ENCODE data around the gene PSORS1C1. TPM values are rescaled to one million over a fixed set of nuclear protein-coding genes. Genes with fewer than 3 reads are reported as not detected.
"Not testable (repeated sequence)": the region's sequence is repeated elsewhere in the genome, so short reads cannot be mapped to it uniquely, and the experiment has no call there.

The PSORS1C1 gene
- total RNA-seq, 1 donor from 2014 or later, result 1.2 TPM

DNA sequence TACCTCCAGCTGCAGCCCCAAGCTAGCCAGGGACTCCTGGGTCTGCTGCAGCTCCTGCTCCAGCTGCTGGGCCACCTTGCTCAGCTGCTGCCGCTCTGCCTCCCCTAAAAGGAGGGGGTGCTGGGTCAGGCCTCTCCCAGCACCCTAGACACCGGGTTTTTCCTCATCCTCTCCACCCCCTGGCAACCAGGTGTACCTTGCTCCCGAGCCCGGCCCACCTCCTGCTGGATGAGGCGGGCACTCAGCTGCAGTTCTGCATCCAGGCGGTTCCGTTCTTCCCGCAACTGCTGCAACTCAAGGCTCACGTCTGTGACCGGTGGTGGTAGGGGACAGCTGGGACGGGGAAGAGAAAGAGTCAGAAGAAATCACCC, 30.4 kb downstream of the PSORS1C1 start:
- no peak for ATAC-seq (ENCODE audit: poor library complexity)
- no peak for DNase-seq
- intact Hi-C loops (cut with DNase I), result no loop called here

DNA sequence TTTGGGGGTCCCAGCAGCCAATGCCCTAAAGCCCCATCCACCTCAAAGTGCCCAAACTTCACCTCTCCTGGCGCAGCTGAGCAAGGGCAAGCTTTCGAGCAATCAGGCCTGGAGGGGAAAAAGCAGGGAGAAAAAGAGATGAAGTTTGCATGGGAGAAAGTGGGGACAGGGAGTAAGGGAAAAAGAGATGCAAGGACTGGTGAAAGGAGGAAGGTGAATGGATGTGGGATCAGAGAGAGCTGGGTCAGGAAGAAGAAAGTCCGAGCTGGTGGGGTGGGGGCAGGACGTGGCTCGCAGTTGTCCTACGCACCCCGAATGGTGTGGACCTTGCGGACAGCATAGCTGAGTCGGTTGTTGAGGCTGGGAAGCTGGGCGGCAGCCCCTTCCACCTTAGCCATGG, 30.8 kb downstream of the PSORS1C1 start:
- ATAC-seq (ENCODE audit: poor library complexity) (no peak), DNase-seq (no peak)
- intact Hi-C loops (cut with DNase I), result no loop called here

DNA sequence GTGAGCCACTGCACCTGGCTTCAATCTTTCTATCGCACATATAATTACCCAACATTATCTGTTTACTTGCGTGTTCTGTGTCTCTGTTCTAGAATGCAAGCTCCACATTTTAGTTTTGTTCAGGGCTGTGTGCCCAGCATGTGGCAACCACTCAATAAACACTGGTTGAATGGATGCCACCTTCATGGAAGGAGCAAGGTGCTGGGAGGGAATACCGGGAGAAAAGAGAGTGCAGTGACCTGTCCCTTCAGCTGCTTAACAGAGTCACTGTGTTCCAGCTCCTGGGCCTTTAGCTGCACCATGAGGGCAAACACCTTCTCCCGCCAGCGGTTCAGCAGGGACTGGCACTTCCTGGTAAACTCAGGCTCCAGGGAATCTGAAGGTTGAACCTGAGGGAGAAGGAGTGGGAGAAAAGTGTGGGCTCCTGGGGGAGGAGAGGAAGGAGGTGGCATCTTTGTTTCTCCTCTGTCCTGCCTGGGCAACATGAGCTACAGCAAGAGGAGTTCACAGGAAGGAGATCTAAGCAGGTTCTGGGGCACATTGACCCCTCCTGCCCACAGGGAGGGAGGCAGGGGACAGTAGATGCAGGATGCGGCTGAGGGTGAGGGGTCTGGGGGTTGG, 35.3 kb downstream of the PSORS1C1 start:
- no peak for DNase-seq
- intact Hi-C loops (cut with DNase I), result no loop called here
- ATAC-seq (ENCODE audit: poor library complexity), result no peak

DNA sequence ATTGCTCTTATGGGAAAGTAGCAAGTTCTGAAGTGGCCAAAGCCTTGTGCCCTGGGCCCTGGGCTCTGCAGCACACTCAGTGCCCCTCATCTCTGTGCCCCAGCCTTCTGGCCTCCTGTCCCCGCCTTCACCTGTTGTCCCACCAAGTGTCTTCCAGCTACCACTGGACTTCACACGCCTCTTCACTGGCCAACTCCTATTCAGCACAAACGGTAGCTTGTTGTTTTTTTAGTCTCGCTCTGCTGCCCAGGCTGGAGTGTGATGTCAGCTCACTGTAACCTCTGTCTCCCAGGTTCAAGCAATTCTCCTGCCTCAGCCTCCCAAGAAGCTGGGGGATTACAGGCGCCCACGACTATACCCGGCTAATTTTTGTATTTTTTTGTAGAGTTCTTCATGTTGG, 38.2 kb downstream of the PSORS1C1 start:
- intact Hi-C loops (cut with DNase I), result no loop called here
- ATAC-seq (ENCODE audit: poor library complexity), result no peak
- DNase-seq, result no peak

DNA sequence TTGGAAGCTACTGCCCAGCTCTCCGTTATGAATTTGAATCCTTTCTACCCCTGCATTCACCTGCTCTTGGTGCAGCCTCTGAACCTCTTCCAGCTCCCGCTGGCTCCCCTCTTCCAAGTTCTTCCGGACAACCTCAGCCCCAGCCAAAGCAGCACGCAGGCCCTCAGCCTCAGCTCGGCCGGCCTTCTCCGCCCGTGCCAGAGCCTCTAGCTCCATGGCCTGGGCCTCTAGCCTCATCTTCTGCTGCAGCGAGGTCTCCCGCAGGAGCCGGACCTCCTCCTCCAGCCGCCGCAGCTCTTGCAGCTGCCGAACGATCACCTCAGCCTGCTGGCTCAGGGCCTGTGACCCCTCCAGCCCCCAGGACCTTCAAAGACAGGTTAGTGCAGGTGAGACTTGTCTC, 39.8 kb downstream of the PSORS1C1 start:
- intact Hi-C loops (cut with DNase I), result no loop called here
- ATAC-seq (ENCODE audit: poor library complexity) (no peak), DNase-seq (no peak)

DNA sequence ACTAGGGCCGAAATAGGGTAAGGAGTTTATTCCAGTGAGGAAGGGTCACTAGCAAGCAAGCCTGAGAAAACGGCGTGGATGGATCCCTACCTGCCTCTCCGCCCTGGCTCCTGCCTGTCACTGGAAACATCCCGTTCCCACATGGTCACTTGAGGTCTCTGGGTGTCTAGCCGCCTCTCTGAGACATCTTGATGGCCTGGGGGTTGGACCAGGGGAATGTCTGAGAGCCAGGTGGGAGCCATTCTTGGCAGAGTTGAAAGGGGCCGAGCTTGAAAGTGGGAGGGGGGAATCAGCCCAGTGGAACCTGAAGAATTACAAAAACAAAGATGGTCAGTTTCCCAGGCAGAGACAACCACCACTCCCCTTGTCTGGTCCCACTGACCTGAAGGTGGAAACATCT, 42.0 kb downstream of the PSORS1C1 start:
- intact Hi-C loops (cut with DNase I), result no loop called here
- DNase-seq (no peak), ATAC-seq (ENCODE audit: poor library complexity) (no peak)

DNA sequence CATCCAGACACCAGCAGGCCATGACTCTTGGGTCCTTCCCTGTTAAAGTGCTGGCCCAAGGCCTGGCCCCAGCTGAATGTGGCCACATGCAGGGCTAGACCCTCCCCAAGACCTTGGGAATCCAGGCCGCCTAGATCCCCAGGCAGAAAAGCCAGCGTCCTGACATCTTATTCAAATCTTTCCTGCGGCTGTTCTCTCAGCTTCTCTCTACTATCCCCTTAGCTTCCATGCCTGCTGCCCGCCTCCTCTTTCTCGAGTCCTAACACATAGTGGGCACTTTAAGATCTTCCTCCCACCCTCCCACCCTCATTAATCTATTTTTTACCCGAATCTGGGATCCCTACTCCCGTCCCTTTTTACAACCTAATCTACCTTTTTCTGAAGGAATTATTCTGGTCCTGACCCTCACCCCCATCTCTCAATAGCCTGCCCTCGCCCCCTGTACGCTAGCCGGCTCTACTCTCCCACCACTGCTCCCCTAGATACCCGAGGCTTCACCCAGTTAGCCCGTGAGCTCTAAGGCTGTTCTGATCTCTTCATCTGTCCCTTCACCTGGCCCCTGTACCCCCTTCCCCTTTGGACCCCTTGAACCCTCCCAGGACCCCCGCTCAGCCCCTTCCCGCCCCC, 43.0 kb downstream of the PSORS1C1 start, which contains the start of gene CCHCR1:
CCHCR1 (minus strand) TSS at position 290 of the 627 bp plus-strand sequence; CDS start at position 88, 202 bp downstream.
- intact Hi-C loops (cut with DNase I), result no loop called here
- DNase-seq (no peak), ATAC-seq (ENCODE audit: poor library complexity) (peak; percentile 19)

DNA sequence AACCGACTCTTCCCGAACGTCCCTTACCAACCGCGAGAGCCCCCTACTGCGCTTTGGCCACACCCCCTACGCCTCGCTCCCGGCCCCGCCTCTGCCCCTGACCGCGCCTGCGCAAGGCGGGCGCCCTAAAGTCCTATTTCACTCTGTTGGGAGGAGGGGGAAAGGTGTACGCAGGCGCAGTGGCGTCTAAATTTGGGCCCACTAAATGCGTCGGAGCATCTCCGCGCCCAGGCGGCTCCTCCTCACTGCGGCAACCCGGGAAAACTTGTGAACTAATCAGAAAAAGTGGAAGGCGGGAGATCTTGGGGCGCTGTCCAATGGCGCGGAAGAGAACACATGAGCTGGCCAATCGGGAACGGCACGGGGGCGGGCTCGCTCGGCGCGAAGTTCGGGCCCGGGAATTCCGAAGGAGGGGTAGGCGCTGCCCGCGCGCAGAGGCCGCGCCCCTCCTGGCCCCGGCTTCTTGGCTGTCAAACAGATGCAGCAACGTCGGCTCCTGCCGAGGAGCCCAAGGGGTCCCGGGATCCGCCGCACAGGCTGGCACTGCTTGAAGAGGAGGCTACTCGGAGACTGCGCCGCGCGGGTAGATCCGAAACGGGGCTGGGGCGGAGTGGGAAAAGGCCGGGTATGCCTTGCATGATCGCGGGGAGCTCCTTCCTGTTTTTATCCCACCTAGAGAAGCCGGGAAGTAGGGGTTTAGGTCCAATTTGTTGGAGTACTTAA, 43.7 kb downstream of the PSORS1C1 start, which contains the start of gene TCF19:
TCF19 (plus strand) TSS at position 450 of the 723 bp plus-strand sequence. CDS start 881 bp downstream, outside the sequence.
- intact Hi-C loops (cut with DNase I), result no loop called here
- ATAC-seq (ENCODE audit: poor library complexity), result peak; percentile 99
- DNase-seq, result peak; percentile 100

DNA sequence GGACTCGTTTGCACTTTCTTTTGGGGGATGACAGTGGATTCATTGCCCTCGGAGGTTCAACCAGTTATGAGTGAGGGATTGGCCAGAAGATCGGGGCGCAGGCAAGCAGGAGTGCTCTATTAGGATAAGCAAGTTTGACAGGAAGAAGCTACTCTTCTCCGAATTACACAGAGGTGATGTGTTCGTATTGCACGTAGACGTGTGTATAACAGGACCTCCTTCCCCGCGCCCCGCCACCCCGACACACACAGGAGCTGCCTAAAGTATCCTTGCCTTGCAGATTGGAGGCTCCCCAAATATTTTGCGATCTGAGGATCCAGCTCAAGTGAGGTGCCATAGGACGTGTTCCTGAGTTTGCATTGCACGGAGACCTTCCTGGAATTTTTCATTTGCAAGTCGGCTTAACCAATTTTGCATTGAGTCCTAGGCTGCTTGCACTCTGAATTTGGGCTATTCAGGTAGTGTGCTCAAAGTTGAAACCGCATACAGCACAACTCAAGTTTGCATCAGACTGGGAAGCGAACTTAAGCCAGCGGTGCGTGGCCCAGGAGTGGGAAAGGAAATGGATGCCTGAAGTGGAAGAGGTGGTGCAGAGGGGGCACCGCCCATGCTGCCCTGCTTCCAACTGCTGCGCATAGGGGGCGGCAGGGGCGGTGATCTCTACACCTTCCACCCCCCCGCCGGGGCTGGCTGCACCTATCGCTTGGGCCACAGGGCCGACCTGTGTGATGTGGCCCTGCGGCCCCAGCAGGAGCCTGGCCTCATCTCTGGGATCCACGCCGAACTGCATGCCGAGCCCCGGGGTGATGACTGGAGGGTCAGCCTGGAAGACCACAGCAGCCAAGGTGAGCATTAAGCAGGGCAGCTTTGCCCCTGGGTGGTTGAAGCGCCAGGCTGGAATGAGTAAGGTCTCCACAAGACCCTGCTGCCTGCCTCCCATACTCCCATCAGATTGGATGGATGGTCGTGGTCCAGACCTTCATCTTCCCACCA, 44.6 kb downstream of the PSORS1C1 start:
- intact Hi-C loops (cut with DNase I), result no loop called here
- DNase-seq, result no peak
- ATAC-seq (ENCODE audit: poor library complexity), result no peak

DNA sequence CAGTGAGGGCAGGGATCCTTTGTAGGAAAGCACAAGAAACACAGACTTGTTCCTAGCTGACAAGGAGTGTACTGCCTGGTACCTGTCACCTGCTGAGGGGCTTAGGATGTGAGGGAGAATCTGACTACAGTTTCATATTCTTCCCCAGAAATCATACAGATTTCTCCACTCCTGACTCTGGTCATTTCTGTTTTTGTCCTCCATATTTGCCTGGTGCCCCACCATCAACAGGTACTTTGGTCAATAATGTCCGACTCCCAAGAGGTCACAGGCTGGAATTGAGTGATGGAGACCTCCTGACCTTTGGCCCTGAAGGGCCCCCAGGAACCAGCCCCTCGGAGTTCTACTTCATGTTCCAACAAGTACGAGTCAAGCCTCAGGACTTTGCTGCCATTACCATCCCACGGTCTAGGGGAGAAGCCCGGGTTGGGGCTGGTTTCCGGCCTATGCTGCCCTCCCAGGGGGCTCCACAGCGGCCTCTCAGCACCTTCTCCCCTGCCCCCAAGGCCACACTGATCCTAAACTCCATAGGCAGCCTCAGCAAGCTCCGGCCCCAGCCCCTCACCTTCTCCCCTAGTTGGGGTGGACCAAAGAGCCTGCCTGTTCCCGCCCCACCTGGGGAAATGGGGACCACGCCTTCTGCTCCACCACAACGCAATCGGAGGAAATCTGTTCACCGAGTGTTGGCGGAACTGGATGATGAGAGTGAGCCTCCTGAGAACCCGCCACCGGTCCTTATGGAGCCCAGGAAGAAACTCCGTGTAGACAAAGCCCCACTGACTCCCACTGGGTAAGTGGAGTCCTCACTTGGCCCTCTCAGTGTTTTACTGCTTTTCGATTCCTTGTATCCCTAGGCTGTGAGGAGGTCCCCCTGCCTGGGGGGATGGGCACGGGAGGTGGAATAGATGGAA, 46.9 kb downstream of the PSORS1C1 start:
- ATAC-seq (ENCODE audit: poor library complexity), result no peak
- intact Hi-C loops (cut with DNase I), result no loop called here

DNA sequence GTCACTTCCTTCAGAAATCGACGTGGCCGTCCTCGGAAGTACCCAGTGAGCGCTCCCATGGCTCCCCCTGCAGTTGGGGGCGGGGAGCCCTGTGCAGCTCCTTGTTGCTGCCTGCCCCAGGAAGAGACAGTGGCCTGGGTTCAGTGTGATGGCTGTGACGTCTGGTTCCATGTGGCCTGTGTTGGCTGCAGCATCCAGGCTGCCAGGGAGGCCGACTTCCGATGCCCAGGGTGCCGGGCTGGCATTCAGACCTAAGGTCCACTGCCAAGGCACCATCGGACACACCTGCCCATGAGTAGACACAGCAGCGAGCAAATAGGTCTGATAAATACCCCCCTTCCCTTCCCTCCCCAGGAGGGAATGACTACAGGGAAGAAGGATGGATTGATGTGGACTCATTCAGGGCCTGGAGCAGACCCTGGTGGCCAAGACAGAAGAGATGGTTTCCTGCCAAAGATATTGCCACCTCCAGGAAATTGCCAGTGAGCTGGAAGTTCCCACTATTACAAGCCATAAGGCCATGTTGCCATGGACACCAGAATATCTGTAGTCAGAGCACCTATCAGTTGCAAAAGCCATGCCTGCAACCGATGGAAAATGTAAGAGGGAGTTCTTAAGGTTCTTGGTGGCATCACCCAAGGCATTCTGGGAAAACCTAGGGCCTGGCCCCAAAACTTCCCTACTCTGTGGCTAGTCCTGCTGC, 48.0 kb downstream of the PSORS1C1 start:
- no peak for ATAC-seq (ENCODE audit: poor library complexity)
- DNase-seq, result no peak
- intact Hi-C loops (cut with DNase I), result no loop called here

More for the DNA sequence above, 46.9 kb downstream of the PSORS1C1 start:
- DNase-seq, result no peak

DNA sequence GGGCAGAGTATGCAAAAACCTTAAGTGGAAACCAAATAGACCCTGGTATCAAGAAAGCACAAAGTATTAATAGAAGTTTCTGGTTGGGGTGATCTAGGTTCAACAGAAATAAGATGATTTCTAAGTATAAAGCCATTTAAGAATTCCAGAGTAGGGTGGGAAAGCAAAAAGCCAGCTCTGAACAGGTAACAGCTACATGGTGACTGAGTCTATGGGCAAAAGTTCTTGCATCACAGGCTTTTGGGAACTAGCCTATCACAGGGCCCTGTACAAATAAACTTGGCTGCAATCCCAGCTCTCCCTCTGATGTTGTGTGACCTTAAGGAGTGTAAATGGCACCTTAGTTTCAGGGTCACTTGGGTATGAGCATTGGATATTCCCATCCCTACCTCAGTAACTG, 49.3 kb downstream of the PSORS1C1 start:
- DNase-seq (no peak), ATAC-seq (ENCODE audit: poor library complexity) (peak; percentile 55)
- intact Hi-C loops (cut with DNase I), result no loop called here

DNA sequence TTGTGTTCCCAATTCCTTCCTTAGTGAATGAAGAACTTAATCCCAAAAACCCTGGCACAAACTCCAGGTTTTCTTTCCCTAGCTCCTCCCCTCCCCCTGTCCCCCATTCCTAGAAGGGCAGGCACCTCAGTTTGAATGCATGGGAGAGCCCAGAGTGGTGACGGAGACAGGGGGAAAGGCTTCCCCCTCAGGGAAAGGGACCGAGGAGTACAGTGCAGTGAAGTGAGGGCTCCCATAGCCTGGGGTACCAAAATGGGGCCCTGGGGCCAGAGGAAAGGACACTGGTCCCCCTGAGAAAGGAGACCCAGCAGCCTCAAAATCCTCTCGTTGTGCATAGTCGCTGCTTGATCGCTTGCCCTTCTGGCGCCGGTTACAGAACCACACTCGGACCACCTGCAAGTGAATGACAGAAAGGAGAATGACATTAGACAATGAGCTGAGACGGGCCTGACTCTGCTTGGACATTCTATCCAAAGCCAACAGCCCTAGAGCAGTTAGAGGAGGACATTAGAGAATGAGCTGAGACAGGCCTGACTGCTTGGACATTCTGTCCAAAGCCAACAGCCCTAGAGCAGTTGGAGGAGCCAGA, 50.0 kb downstream of the PSORS1C1 start:
- intact Hi-C loops (cut with DNase I); ATAC-seq (ENCODE audit: poor library complexity); DNase-seq: not testable (repeated sequence)

DNA sequence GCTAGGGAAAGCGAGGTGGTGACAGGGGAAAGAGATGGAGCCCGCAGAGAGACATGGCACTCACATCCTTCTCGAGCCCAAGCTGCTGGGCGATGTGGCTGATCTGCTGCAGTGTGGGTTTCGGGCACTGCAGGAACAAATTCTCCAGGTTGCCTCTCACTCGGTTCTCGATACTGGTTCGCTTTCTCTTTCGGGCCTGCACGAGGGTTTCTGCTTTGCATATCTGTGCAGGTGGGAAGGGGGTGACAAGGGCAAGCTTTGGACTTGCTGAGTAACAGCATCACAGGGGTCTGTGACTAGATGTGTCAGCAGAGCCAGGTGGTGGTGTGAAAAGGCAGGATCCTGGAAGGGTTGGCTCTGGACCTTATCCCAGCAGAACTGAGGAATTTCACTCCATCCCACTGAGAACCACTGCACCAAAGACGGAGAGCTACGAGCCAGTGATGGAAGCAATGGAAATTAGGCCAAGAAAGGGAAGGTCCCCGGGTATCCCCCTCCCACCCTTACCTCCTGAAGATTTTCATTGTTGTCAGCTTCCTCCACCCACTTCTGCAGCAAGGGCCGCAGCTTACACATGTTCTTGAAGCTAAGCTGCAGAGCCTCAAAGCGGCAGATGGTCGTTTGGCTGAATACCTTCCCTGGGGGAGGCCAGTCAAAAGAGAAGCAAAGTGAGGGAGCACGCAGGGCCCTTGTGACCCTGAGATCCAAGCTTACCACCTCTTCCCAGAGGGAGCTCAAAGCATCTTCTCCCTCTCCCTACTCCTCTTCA, 50.6 kb downstream of the PSORS1C1 start:
- DNase-seq; intact Hi-C loops (cut with DNase I); ATAC-seq (ENCODE audit: poor library complexity): not testable (repeated sequence)

DNA sequence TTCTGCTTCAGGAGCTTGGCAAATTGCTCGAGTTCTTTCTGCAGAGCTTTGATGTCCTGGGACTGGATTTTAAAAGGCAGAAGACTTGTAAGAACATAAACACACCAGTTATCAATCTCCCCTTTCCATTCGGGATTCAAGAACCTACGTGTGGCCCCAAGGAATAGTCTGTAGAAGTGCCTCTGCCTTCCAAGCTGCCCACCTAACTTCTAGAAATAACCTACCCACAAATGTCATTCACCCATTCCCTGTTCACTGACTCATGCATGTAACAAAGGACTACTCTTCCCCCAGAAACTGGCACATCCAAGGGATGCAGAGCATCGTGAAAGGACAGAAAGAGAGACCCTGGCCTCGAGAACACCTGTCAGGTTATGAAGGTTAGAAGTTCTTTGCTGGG, 51.4 kb downstream of the PSORS1C1 start:
- ATAC-seq (ENCODE audit: poor library complexity) (no peak), DNase-seq (no peak)
- intact Hi-C loops (cut with DNase I), result no loop called here

DNA sequence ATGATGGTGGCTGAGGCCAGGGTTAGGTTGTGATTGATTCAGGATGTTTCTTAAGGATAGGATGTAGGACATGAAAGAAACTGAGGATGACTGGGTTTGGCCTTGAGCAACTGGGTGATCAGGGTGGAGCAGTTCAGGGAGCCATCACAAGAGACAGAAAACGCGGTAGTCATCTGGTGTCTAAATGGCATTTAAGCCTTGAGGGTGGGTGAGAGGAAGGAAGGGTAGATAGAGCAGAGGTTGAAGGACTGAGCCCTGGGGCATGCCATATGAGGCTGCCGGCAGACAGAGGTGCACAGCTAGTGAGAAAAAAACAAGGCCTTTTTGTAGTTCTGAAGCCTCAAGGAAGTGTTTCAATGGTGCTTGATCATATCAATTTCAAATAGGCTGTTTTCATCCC, 54.0 kb downstream of the PSORS1C1 start:
- DNase-seq, result no peak
- intact Hi-C loops (cut with DNase I), result no loop called here
- no peak for ATAC-seq (ENCODE audit: poor library complexity)
